Germinal center (tissue), 1 donor: ENCODE measurements around the gene GP1BB.
"Not testable (repeated sequence)": the region's sequence is repeated elsewhere in the genome, so short reads cannot be mapped to it uniquely, and the experiment has no call there.

Source experiments
- DNase-seq: peaks from one replicate; pipeline ENCODE4 v3.0.0; 2012; ENCODE audit warnings: mixed read lengths, low spot score

Gene GP1BB

DNA sequence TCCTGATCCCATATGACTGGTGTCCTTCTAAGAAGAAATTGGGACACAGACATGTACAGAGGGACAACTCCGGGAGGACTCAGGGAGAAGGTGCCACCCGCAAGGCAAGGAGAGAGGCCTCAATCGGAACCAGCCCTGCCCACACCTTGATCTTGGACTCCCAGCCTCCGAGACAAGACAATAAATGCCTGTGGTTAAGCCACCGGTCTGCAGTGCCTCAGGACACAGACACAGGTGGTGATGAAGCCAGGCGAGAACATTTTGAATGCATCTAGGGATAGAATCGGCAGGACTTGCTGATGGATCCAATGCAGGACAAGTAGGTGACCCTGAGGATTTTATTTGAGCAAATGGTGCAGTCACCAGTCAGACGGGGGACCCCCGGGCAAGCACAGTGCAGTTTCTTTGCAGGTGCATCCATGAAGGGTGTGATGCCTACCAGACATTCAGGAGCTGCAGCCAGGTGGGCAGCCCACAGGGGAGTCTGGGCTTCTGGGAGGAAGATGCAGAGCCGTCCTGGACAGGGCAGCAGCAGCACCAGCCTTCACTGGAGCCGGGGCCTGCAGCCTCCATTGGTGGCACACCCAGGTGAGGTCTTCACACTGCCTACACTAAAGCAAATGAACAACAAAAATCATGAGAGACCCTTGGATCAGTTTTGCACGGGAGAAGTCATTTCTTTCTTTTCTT, 29.2 kb upstream of the GP1BB start:
- DNase-seq, result no peak

DNA sequence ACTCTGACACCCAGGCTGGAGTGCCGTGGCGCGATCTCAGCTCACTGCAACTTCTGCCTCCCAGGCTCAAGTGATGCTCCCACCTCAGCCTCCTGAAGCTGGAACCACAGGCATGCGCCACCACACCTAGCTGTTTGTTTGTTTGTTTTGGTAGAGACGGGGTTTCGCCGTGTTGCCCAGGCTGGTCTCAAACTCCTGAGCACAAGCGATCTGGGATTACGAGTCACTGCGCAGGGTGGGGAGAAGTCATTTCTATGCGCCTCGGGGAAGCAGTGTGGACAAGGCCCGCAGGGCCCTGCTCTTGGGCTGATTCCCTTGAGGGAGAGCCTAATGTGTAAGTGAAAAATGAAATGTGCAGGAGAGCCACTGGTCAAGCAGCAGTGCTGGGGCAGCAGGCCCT, 28.6 kb upstream of the GP1BB start:
- DNase-seq, result no peak

DNA sequence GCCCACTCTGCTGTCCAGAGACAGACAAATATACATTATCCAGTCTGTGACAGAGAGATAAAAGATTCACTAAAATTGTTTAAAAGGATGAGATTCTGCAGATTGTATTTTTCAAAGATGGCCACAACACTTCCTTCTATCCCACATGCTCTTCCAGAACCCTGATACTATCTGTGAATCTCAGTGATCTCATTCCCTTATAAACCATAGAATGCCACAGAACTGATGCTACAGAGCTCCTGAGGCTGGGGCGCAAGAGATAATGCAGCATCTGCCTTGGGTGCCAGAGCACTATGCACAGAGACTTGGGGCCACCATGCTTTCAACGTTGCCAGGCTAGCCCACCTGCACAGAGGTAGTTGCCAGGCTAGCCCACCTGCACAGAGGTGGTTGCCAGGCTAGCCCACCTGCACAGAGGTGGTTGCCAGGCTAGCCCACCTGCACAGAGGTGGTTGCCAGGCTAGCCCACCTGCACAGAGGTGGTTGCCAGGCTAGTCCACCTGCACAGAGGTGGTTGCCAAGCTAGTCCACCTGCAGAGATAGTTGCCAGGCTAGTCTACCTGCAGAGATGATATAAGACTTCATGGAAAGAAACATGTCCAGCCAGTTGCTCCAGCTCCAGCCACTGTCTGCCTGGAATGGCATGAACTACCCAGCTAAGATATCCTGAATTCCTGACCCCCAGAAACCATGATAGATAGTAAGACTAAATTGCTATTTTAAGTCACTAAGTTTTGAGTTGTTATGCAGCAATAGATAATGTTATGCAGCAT, 26.6 kb upstream of the GP1BB start:
- DNase-seq, result no peak

DNA sequence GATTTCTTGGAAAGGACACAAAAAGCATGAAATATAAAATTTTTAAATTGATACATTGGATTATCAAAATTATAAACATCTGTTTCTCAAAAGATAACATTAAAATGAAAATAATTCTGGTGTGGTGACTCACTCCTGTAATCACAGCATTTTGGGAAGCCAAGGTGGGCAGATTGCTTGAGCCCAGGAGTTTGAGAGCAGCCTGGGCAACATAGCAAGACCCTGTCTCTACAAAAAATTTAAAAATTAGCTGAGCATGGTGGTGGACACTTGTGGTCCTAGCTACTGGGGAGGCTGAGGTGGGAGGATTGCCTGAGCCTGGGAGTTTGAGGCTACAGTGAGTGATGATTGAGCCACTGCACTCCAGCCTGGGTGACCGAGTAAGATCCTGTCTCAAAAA, 25.5 kb upstream of the GP1BB start:
- DNase-seq, result not testable (repeated sequence)

DNA sequence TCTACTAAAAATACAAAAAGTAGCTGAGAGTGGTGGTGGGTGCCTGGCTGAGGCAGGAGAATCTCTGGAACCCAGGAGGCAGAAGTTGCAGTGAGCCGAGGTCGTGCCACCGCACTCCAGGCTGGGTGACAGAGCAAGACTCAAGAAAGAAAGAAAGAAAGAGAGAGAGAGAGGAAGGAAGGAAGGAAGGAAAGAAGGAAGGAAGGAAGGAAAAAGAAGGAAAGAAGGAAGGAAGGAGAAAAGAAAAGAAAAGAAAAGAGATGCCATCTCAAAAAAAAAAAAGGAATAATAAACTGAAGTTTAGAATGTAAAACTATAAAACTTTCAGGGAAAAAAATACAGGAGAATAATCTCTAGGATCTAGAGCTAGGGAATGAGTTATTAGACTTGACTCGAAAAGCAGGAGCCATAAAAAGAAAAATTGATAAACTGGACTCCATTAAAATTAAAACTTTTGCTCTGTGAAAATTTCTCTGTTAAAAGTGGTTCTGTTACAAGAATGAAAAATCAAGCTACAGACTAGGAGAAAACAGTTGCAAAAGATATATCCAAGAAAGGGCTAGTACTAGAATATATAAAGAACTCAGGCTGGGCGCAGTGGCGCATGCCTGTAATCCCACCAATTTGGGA, 22.4 kb upstream of the GP1BB start:
- DNase-seq, result no peak

DNA sequence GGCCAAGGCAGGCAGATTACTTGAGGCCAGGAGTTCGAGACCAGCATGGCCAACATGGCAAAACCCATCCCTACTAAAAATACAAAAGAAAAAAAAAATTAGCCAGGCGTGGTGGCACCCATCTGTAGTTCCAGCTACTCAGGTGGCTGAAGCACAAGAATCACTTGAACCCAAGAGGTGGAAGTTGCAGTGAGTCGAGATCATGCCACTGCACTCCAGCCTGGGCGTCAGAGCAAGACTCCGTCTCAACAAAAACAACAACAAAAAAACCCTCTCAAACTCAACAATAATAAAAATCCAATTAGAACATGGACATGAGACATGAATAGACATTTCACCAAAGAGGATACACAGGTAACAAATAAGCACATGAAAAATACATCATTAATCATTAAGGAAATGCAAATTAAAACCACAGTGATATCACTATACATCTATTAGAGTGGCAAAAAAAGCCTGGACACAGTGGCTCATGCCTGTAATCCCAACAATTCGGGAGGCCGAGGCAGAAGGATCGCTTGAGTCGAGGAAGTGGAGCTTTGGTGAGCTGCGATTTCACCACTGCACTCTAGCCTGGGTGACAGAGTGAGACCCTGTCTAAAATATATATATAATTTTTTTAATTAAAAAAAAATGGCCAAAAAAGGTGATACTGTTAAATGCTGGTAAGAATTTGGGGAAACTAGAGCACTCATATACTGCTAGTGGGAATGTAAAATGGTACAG, 21.8 kb upstream of the GP1BB start:
- no peak for DNase-seq

DNA sequence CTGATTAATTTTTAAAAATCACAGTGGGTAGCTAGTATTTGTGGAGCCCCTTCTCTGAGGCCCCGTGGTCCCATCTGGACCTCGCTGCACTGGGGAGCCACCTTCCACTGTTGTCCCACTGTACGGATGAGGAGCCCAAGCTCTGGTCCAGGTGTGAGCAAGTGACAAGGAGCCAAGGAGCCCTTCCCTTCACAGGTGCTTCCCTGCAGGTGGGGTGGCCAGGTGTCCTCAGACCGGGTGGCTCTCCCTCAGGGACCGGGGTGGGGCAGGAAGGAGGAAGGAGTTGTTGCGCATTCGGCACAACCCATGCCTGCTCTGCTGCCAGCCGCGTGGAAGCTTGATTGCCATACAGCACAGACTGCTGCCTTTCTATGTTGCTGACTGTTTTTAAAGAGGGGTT, 19.5 kb upstream of the GP1BB start:
- DNase-seq, result no peak

DNA sequence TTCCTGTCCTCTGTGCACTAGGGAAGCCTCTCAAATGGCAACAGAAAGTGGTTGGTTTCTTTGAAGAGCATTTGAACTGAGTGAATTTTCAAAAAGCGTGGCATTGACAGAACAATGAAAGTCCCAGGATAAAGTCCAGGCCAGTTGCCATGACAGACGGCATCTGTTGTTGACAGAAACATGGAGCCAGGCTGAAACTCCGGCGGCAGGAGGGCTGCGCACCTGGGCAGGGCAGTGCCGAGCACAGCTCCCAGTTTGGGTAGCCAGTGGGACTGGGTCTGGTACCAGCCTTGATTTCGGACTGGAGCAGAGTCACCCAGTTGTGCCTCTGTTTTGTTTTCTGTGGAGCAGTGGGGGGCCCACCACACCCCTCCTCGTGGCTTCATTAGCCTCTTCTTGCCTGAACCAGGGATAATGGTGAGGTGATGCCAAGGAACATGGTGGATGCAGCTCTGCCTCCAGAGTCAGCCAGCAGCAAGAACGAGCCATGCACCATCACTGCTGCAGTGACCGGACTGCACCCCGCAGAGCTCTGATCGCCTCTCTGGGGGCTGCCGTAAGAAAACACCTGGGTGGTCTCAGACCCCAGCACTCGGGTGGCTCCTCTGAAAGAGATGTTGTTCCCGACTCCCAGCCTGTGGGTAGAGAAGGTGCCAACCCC, 18.9 kb upstream of the GP1BB start:
- no peak for DNase-seq

DNA sequence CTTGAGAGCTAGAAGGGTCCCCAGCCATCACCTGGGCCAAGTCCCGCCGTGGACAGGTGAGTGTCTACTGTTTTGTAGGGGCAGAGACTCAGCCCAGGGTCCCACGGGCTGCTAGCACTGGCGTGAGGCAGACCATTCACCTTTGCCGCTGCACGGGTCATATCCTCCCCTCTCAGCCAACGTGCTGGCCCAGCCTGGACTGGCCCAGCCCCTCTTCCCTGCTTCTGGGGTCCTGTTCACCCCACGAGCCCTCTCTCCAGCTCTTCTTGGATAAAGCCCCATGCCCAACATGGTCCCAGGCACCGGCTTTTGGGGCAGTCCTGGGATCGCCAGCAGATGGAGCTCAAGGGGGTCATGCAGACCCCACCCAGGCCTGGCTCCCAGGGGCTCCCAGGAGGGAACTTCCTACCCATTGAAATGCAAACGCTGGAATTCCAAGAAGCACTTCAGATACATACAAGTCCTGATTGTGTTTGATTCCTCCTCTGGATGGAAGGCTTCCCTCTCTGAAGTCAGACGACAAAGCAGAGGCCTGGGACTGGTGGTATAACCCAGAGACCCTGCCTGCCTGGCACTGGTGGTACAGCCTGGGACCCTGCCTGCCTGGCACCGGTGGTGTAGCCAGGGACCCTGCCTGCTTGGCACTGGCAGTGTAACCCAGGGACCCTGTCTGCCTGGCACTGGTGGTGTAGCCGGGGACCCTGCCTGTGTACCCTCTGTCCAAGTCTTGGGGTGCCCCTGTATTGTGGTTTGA, 18.0 kb upstream of the GP1BB start:
- DNase-seq, result no peak

DNA sequence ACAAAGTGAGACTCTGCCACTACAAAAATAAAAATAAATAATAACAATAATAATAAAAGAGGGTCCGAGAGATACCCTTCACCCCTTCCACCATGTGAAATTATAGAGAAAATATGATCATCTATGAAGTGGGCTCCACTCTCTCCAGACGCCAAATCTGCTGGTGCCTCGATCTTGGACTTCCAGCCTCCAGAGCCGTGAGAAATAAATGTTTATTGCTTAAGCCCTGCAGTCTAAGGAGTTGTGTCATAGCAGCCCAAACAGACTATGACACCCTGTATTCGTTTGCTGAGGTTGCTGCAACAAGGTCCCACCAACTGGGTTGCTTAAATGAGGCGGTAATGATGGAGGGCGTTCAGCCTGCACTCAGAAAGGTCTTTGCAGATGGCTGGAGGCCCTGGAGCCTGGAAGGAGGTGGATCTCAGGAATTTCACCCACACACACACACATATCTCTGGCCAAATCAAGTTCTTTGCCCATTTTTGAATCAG, 16.6 kb upstream of the GP1BB start:
- no peak for DNase-seq

DNA sequence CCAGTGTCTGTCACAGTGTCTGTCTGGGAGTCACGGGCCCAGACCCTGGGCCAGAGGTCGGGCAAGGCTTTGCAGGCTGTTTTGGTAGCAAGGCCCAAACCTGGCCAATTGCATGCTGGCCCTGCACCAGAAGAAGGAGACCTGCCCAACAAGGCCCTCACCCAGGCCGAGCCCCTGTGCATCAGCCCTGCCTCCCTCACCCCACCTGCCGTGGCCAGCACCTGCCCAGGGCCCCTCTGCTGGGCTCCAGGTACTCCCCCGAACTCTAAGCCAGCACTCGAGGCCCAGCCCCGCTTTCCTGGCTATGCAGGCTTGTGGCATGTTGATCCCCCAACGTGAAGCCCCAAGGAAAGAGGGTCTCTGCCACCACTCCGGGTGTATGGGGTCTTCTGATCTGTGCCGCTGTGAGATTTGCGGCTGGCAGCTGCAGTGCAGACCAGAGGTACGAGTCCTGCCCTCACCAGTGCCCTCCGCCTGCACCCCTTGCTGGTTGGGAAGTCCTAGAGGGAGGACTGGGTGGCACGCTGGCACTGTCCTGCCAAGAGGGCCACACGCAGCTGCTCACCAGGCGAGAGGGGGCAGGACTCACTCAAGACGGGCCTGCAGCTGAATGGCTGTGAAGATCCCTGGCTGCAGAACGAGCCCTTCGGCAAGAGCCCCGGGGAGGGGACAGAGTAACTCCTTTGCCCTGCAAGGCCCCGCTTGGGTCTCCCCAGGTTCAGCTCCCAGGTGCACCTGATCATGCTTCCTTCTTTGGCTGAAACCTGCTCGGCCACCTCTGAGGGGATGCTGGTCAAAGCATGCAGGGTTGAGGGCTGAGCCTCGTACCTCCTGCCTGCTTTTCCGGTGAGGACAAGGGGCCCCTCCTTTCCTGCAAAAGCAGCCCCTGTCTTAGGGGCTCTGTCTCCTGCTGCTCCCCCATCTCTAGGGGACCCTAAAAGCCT, 15.7 kb upstream of the GP1BB start:
- no peak for DNase-seq

DNA sequence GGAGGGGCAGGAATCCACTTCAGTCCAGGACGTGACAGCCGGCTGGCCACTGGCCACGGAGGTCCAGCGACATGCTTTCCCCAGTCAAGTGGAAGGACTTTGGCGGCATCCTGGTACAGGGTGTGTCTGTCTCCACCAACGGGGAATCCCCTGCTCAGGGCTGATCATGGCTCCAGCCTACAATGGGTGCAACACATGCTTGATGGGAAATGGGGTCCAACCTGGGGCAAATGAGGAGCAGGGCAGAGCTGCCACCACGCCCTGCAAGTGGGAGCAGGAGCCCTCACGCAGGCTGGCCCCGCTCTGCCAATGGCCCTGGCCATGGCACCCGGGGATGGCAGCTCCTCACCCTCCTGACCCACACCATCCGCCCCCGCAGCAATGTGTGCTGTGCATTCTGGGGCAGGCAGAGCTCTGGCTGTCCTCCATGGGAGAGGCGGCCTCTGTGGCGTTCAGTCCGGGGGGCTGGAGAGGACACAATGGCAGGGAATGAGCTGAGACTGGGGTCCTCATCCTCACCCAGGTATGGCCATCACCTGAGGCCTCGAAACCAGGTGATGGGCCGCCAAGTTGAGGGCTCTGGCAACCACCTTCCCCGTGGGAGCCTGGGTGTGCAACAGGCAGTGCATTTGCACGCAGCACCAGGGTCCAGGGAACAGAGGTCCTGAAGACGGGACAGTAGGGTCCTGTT, 14.9 kb upstream of the GP1BB start:
- no peak for DNase-seq

DNA sequence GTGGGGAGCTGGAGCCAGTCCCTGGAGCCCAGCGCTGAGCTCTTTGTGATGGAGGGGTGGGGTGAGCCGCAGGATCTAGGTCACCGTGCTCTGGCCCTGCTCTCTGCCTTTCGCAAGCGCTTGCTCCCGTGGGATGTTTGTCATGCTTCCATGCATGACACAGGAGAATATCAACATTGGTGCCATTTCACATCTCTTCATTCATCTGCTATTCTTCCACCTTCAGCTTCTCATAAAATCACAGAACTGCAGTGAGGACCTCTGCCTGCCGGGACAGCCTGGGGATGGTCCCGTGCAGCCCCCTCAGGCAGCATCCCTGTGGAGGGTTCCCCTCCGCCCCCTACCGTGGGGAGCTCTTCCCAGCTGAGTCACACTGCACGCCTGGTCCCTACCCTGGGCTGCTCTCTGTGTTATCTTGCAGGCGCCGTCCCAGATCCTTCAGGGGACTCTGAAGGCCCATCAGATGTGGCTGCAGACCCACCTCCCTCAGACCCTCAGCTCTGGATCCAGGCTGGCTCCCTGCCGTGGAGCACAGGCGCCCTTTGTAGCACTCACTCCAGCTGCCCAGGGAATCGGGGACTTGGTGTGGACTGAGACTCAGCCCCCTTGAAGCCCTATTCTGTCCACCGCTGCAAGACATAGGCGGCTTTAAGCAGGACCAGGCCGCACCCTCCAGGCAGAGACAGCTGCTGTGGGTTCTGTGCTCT, 14.1 kb upstream of the GP1BB start:
- DNase-seq, result no peak

DNA sequence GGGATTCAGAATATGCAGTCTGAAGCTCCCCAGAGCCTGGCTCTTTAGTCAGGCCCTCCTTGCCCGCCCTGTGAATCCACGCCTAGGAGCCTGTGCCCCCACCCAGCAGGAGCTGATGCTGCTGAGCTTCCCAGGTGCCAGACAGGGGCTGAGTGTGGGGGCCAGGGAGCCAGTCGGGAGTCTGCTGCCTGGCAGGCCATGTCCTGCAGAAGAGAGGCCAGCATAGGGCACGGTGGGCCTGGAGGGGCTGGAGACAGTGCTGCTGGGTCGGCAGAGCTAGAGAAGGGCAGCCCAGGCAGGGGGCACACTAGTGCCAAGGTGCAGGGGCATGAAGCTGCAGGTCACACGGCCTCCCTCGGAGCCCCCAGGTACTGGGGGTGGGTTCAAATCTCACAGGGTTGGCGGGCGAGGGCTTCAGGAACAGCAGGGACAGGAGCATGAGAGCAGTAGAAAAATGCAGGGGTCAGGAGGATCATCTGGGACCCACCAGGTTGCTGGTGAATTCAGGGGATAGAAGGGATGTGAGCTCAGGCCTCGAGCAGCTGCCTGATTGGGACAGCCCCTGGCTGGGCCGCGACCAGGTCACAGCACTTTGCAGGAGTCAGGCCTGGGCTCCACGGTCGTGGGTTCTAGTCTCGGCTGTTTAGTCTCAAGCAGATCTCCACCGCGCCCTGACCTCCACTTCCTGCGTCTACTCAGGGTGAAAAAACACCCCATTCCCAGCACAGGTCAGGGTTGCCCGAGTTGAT, 13.1 kb upstream of the GP1BB start:
- no peak for DNase-seq

DNA sequence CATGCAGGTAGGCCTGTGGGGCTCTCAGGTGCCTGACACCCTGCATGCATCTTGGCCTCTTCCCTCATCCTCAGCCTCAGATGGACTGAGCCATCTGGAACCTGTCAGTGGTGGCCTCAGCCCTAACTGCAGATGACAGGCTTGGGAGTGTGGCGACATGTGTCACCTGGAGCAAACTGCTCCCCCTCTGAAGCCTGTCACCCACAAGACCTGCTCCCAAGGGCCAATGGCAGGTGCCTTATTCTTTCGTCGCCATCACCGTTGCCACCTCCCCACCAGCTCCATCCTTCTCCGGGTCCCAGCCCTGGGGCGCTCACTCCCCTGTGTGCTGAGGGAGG, 12.6 kb upstream of the GP1BB start:
- DNase-seq, result no peak

DNA sequence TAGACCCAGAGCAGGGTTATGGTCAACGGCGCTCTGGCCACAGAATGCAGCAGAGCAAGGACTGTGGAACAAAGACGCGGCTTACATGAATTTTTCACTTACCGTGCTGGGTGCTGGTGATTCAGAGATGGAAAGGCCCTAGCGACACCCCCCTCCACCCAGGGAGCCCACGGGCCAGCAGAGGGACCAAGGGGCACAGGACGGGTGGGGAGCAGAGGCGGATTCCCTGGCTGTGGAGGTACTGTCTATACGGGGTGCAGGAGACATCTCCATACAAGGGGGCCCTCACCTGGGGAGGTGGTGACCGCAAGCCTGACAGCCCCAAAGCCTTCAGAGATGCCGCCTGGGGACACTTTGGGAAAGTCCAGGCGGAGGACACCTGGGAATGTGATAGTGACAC, 10.1 kb upstream of the GP1BB start:
- DNase-seq, result no peak

DNA sequence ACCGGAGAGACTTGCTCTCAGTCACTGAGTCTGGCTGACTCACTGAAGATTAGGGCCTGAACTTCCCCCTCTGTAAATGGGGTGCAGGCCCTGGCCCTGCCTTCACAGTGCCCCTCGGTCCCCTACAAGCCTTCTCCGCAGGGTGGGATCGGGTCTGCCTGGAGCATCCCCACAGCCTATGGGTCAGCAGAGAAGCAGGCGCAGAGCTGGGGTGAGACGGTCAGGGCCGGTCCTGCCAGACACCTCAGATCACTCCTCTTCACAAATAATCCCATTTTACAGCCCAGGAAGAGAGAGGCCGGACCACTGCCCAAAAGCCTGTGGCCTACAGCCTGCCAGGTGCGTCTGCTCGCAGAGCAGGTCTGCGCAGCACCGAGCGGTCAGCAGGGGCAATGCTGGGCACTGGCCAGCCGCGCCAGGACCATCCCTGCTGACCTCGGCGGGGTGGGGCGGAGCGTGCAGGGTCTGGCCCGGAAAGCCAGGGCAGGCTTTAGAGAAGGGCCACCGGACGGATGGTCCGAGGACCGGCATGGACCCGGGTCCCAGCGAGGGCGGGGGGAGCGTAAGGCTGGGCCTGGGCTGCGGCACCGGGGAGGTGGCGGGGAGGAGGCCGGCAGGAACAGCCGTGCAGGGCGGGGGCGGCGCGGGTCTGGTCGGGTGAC, 9.6 kb upstream of the GP1BB start:
- no peak for DNase-seq
